Fibroblast of lung (primary cell): ENCODE measurements around the gene SPRR3. TPM values are rescaled to one million over a fixed set of nuclear protein-coding genes. Genes with fewer than 3 reads are reported as not detected.

ENCODE experiments used
- DNase-seq, 2 donors: peaks; one replicate each; pipeline versions ENCODE4 v3.0.0 to v3.0.0-alpha.2; 2010; ENCODE audit warnings: low read depth in 2 of 2
- H2AFZ ChIP-seq: 2 replicates; pipeline ENCODE4 v1.5.1; 2012; ENCODE audit warnings: low read length, control low read depth, inconsistent platforms
- H3K27ac ChIP-seq: 2 replicates; pipeline ENCODE4 v1.5.1; 2011; ENCODE audit warnings: low read length, control low read depth; ENCODE audit not compliant: insufficient read depth
- H3K27me3 ChIP-seq: 2 replicates; pipeline ENCODE4 v1.5.1; 2011; ENCODE audit warnings: mild to moderate bottlenecking, low read length; ENCODE audit not compliant: control insufficient read depth, insufficient read depth
- H3K36me3 ChIP-seq: 2 replicates; pipeline ENCODE4 v1.5.1; 2011; ENCODE audit warnings: low read length; ENCODE audit not compliant: control insufficient read depth, insufficient read depth
- H3K4me1 ChIP-seq: 2 replicates; pipeline ENCODE4 v1.5.1; 2011; ENCODE audit warnings: low read length; ENCODE audit not compliant: control insufficient read depth, insufficient read depth; ENCODE audit errors: extremely low read depth
- H3K4me2 ChIP-seq: 2 replicates; pipeline ENCODE4 v1.5.1; 2011; ENCODE audit warnings: low read length, control low read depth; ENCODE audit not compliant: insufficient read depth; ENCODE audit errors: extremely low read depth
- H3K4me3 ChIP-seq, 4 experiments: fragments of 200-600 bp in 1 of 4; sonication (generic) in 1 of 4; replicated peaks in 1 of 4; 2 replicates each; pipeline ENCODE4 v1.5.1; 2011 to 2016; ENCODE audit warnings: low read length in 4 of 4, low read depth in 3 of 4, mild to moderate bottlenecking in 3 of 4, control low read depth in 2 of 4, inconsistent platforms in 1 of 4, mixed read lengths in 1 of 4; ENCODE audit not compliant: insufficient read depth in 1 of 4; ENCODE audit errors: control extremely low read depth in 1 of 4
- H3K79me2 ChIP-seq: 2 replicates; pipeline ENCODE4 v1.5.1; 2012; ENCODE audit warnings: mild to moderate bottlenecking, low read length, inconsistent platforms; ENCODE audit not compliant: control insufficient read depth, insufficient read depth
- H3K9ac ChIP-seq: 2 replicates; pipeline ENCODE4 v1.5.1; 2011; ENCODE audit warnings: mild to moderate bottlenecking, low read length, control low read depth; ENCODE audit not compliant: insufficient read depth
- H3K9me3 ChIP-seq: 2 replicates; pipeline ENCODE4 v1.5.1; 2012; ENCODE audit warnings: low read depth, low read length; ENCODE audit not compliant: control insufficient read depth, insufficient read depth
- H4K20me1 ChIP-seq: 2 replicates; pipeline ENCODE4 v1.5.1; 2011; ENCODE audit warnings: low read length; ENCODE audit not compliant: control insufficient read depth, insufficient read depth; ENCODE audit errors: extremely low read depth
- CTCF ChIP-seq, 2 donors: IDR thresholded peaks in 1 of 2; conservative IDR thresholded peaks in 1 of 2; 1 replicate in 1 of 2; 2 replicates in 1 of 2; pipeline ENCODE4 v1.5.1; 2011 to 2012; ENCODE audit warnings: low read length in 2 of 2, control low read depth in 1 of 2, inconsistent platforms in 1 of 2, low read depth in 1 of 2, mild to moderate bottlenecking in 1 of 2
- EZH2 ChIP-seq: IDR thresholded peaks from 2 replicates; pipeline ENCODE4 v1.5.1; 2012; ENCODE audit warnings: low read length, control low read depth, mild to moderate bottlenecking; ENCODE audit errors: missing control alignments
- polyA plus RNA-seq, 2 donors: library from polyadenylated mRNA; depleted of rRNA in 1 of 2; stranded (reverse) in 1 of 2; unstranded in 1 of 2; fragments of >200 nt; gene quantifications; 2 replicates each; pipeline ENCODE4 v1.2.1, GENCODE V29; 2011 to 2012; ENCODE audit warnings: missing spikeins in 1 of 2
- total RNA-seq: library from RNA; depleted of rRNA; stranded (reverse); fragments of >200 nt; gene quantifications from 2 replicates; pipeline ENCODE4 v1.2.1, GENCODE V29; 2014

Gene SPRR3
- total and polyA plus RNA-seq, 2 donors (not counting 1 experiment from before 2014, with no cell fraction given): not detected

GRCh38 chr1:152968248-152968647 lies 33.3 kb upstream of the SPRR3 start:
- Histone ChIP-seq H3K27ac (no peak overlapping the region), H3K79me2 (no peaks in the 10 kb centered on the region), H3K9ac (no peak overlapping the region), H3K4me3 (no peak overlapping the region), H3K27me3 (no peaks in the 10 kb centered on the region), H3K4me2 (no peak overlapping the region), H4K20me1 (no peaks in the 10 kb centered on the region), H2AFZ (no peak overlapping the region), H3K4me1 (no peaks in the 10 kb centered on the region), H3K9me3 (no peaks in the 10 kb centered on the region), H3K36me3 (no peaks in the 10 kb centered on the region)
- TF ChIP-seq EZH2: no peak
- no peak for TF ChIP-seq CTCF (conservative IDR thresholded peaks at IDR 0.05 in 1 of 2, IDR thresholded peaks at IDR 0.05 in 1 of 2; ENCODE audit: low read depth in 1 of 2, low read length in 2 of 2)
- no peak for DNase-seq

GRCh38 chr1:152969036-152969435 lies 32.5 kb upstream of the SPRR3 start:
- H2AFZ ChIP-seq: no peak overlapping the region
- H3K27ac ChIP-seq: no peak overlapping the region
- no peaks in the 10 kb centered on the region for H4K20me1 ChIP-seq
- H3K36me3 ChIP-seq: no peaks in the 10 kb centered on the region
- no peak overlapping the region for H3K9ac ChIP-seq
- no peaks in the 10 kb centered on the region for H3K27me3 ChIP-seq
- DNase-seq: no peak
- no peaks in the 10 kb centered on the region for H3K4me1 ChIP-seq
- no peak overlapping the region for H3K4me3 ChIP-seq
- no peak for TF ChIP-seq CTCF (conservative IDR thresholded peaks at IDR 0.05 in 1 of 2, IDR thresholded peaks at IDR 0.05 in 1 of 2; ENCODE audit: low read depth in 1 of 2, low read length in 2 of 2)
- TF ChIP-seq EZH2: no peak
- no peak overlapping the region for H3K4me2 ChIP-seq
- no peaks in the 10 kb centered on the region for H3K9me3 ChIP-seq
- no peaks in the 10 kb centered on the region for H3K79me2 ChIP-seq

GRCh38 chr1:152970495-152970894 lies 31.1 kb upstream of the SPRR3 start, which contains the start of gene SPRR4:
Gene SPRR4 (plus strand): TSS chr1:152970648. CDS start chr1:152971891, 1,243 bp downstream.
- H3K4me2 ChIP-seq: no peak within 1 kb of the TSS
- no peaks in the 10 kb centered on the region for H4K20me1 ChIP-seq
- H3K27ac ChIP-seq: no peak within 1 kb of the TSS
- TF ChIP-seq EZH2: no peak
- TF ChIP-seq CTCF (conservative IDR thresholded peaks at IDR 0.05 in 1 of 2, IDR thresholded peaks at IDR 0.05 in 1 of 2; ENCODE audit: low read depth in 1 of 2, low read length in 2 of 2): no peak
- no peak within 1 kb of the TSS for H3K9ac ChIP-seq
- H3K4me1 ChIP-seq: no peaks in the 10 kb centered on the region
- no peak for DNase-seq
- H3K27me3 ChIP-seq: no peaks in the 10 kb centered on the region
- no peak within 1 kb of the TSS for H2AFZ ChIP-seq
- no peak within 1 kb of the TSS for H3K4me3 ChIP-seq
- H3K36me3 ChIP-seq: no peaks in the 10 kb centered on the region
- H3K9me3 ChIP-seq: no peaks in the 10 kb centered on the region
- no peaks in the 10 kb centered on the region for H3K79me2 ChIP-seq
